Psoas muscle (tissue), 8 donors: ENCODE data around the gene EGLN1. TPM values are rescaled to one million over a fixed set of nuclear protein-coding genes. Genes with fewer than 3 reads are reported as not detected.

ENCODE experiments used
- ATAC-seq, 4 donors: fragments of 200-7000 bp; cut with Tn5 transposase; one replicate each; pipeline ENCODE4 v1.9.1; 2020; ENCODE audit warnings: moderate library complexity in 3 of 4, mild to moderate bottlenecking in 2 of 4
- DNase-seq, 2 donors: peaks; one replicate each; pipeline ENCODE4 v3.0.0-alpha.2; 2020
- H3K27ac ChIP-seq: fragments of 200-600 bp; one replicate; pipeline ENCODE4 v1.8.0; 2022
- H3K27me3 ChIP-seq, 3 donors: fragments of 200-600 bp in 1 of 3; one replicate each; pipeline versions ENCODE4 v1.6.1 to v1.8.0; 2013 to 2022; ENCODE audit warnings: low read length in 2 of 3, mild to moderate bottlenecking in 2 of 3, moderate library complexity in 1 of 3; ENCODE audit not compliant: insufficient read depth in 3 of 3
- H3K36me3 ChIP-seq, 2 donors: fragments of 200-600 bp in 1 of 2; one replicate each; pipeline versions ENCODE4 v1.6.1 to v1.8.0; 2013 to 2022; ENCODE audit warnings: low read depth in 1 of 2, mild to moderate bottlenecking in 1 of 2, moderate library complexity in 1 of 2; ENCODE audit not compliant: insufficient read depth in 1 of 2
- H3K4me1 ChIP-seq: fragments of 200-600 bp; one replicate; pipeline ENCODE4 v1.8.0; 2022
- H3K4me3 ChIP-seq: fragments of 200-600 bp; one replicate; pipeline ENCODE4 v1.8.0; 2022; ENCODE audit warnings: mild to moderate bottlenecking
- H3K9me3 ChIP-seq: fragments of 200-600 bp; one replicate; pipeline ENCODE4 v1.8.0; 2022
- CTCF ChIP-seq: fragments of 200-600 bp; IDR thresholded peaks from one replicate; pipeline ENCODE4 v1.8.0; 2022; ENCODE audit warnings: antibody characterized with exemption
- WGBS, 3 donors: extraction: QIAGEN DNeasy Blood & Tissue Kit; methylation state at CpG; one replicate each; pipeline versions ENCODE4 v1.1.6 to v1.1.7; 2013; 5-methylcytosine and 5-hydroxymethylcytosine counted together
- intact Hi-C, 2 donors: fragments of 100-400 bp; cut with DNase I; formaldehyde crosslinking; loops; one replicate each; pipeline versions ENCODE4 v1.11.0 to v1.14.2; 2022
- polyA plus RNA-seq, 3 donors: library from polyadenylated mRNA; stranded (reverse); fragments of 200-250 nt; gene quantifications; one replicate each; pipeline ENCODE4 v1.2.3, GENCODE V29; 2013
- total RNA-seq, 4 donors: library from RNA; stranded (reverse); fragmentation: NEBNext Ultra II Directional in 2 of 4; extraction: Animal tissue kit (Norgen Biotek cat#: 25700) in 2 of 4; gene quantifications; one replicate each; pipeline versions ENCODE4 v1.2.1 to v1.2.4, GENCODE V29; 2021 to 2023
- donor health status: healthy with polysubstance abuse.
- donor health status: DM: no; HTN: no; CAD: no; lungs with moderate emphysema.
- donor health status: Bipolar disorder and iron deficiency.
- donor health status: healthy.
- donor health status: DM: yes; HTN: yes; CAD: no.
- donor health status: DM: no; HTN: no; CAD: no.
- donor health status: DM: no; HTN: no; CAD: no.
- donor health status: DM: yes; HTN: yes; CAD: no.

The EGLN1 gene
- total and polyA plus RNA-seq, 7 donors = 52.4 to 596 (median 230) TPM

GRCh38 chr1:231428377-231428776 is 6.3 kb upstream of the EGLN1 start:
- Histone ChIP-seq H3K27me3 (no peaks in the 10 kb centered on the region), H3K9me3 (no peaks in the 10 kb centered on the region), H3K4me3 (no peak overlapping the region), H3K36me3 (no peaks in the 10 kb centered on the region), H3K4me1 (peaks cover 24% of the 10 kb centered on the region), H3K27ac (no peak overlapping the region)
- ATAC-seq (no peak), DNase-seq (no peak)
- WGBS, 3 donors = 85 to 87% (median 87%) methylated on average over 3 of the region's 3 CpGs
- TF ChIP-seq CTCF = no peak
- intact Hi-C loops = loop anchor here in 1 of 2 donors (5.0 kb wide), 1 partner anchor 69 kb away; no protein-coding TSS in a partner anchor

GRCh38 chr1:231424950-231425805 is 3.1 kb upstream of the EGLN1 start:
- no peak for TF ChIP-seq CTCF
- H3K27me3 ChIP-seq = no peaks in the 10 kb centered on the region
- DNase-seq (peak; percentile 62 to 86), ATAC-seq (peak; percentile 36 to 67 (median 54))
- peak overlapping the region; percentile 91 for H3K4me3 ChIP-seq
- WGBS, 3 donors = 30 to 36% (median 33%) methylated on average over 4 of the region's 4 CpGs
- H3K9me3 ChIP-seq = no peaks in the 10 kb centered on the region
- peak overlapping the region; percentile 99 for H3K27ac ChIP-seq
- H3K36me3 ChIP-seq = no peaks in the 10 kb centered on the region
- peaks cover 26% of the 10 kb centered on the region for H3K4me1 ChIP-seq
- intact Hi-C loops = loop anchor here (5.0 kb wide), 3 partner anchors 43 to 177 kb away; no protein-coding TSS in a partner anchor

GRCh38 chr1:231423648-231424047 is 1.6 kb upstream of the EGLN1 start:
- WGBS, 3 donors = 61 to 69% (median 68%) methylated on average over 1 of the region's 1 CpG
- Histone ChIP-seq H3K4me3 (peak overlapping the region; percentile 91), H3K4me1 (peaks cover 26% of the 10 kb centered on the region), H3K27me3 (no peaks in the 10 kb centered on the region), H3K9me3 (no peaks in the 10 kb centered on the region), H3K27ac (peak overlapping the region; percentile 99), H3K36me3 (peaks cover 0 to 4% of the 10 kb centered on the region in 2 donors)
- no peak for TF ChIP-seq CTCF
- intact Hi-C loops = loop anchor here (2.0 to 5.0 kb wide), 3 partner anchors 41 to 179 kb away; partner anchors contain the start of gene TSNAX (in 1 of the 2)
- ATAC-seq = no peak
- no peak for DNase-seq

GRCh38 chr1:231422798-231423309 is 767 bp upstream of the EGLN1 start:
- H3K9me3 ChIP-seq = no peaks in the 10 kb centered on the region
- ATAC-seq (no peak), DNase-seq (no peak)
- H3K36me3 ChIP-seq = peaks cover 0 to 6% of the 10 kb centered on the region in 2 donors
- peak overlapping the region; percentile 91 for H3K4me3 ChIP-seq
- WGBS, 3 donors = 36 to 37% (median 36%) methylated on average over 8 of the region's 8 CpGs
- H3K27me3 ChIP-seq = no peaks in the 10 kb centered on the region
- peaks cover 26% of the 10 kb centered on the region for H3K4me1 ChIP-seq
- no peak for TF ChIP-seq CTCF
- peak overlapping the region; percentile 99 for H3K27ac ChIP-seq
- intact Hi-C loops = loop anchor here (2.0 to 5.0 kb wide), 3 partner anchors 41 to 179 kb away; partner anchors contain the start of gene TSNAX (in 1 of the 2)
